ENCODE data around the gene NAPA. TPM values are rescaled to one million over a fixed set of nuclear protein-coding genes. Genes with fewer than 3 reads are reported as not detected.

Gene NAPA
- total and polyA plus RNA-seq, 2 donors (not counting 1 experiment from before 2014, with no cell fraction given) = 76.8 to 118 TPM

GRCh38 chr19:47448360-47448727 lies 66.5 kb downstream of the NAPA start:
- DNase-seq (ENCODE audit: low read depth in 2 of 2) = no peak
- H3K9me3 ChIP-seq (ENCODE audit: control insufficient read depth, insufficient read depth, low read depth, low read length) = no peaks in the 10 kb centered on the region
- H3K27me3 ChIP-seq (ENCODE audit: control insufficient read depth, insufficient read depth, low read length) = peaks cover 54% of the 10 kb centered on the region
- no peak overlapping the region for H3K4me2 ChIP-seq (ENCODE audit: extremely low read depth, insufficient read depth, low read length)
- no peaks in the 10 kb centered on the region for H3K79me2 ChIP-seq (ENCODE audit: control insufficient read depth, insufficient read depth, low read length)
- no peak for TF ChIP-seq EZH2 (IDR thresholded peaks at IDR 0.05; ENCODE audit: low read length, missing control alignments)
- no peak for TF ChIP-seq CTCF (conservative IDR thresholded peaks at IDR 0.05 in 1 of 2, IDR thresholded peaks at IDR 0.05 in 1 of 2; ENCODE audit: low read depth in 1 of 2, low read length in 2 of 2)
- no peak overlapping the region for H3K27ac ChIP-seq (ENCODE audit: insufficient read depth, low read length)
- no peaks in the 10 kb centered on the region for H4K20me1 ChIP-seq (ENCODE audit: control insufficient read depth, extremely low read depth, insufficient read depth, low read length)
- no peaks in the 10 kb centered on the region for H3K4me1 ChIP-seq (ENCODE audit: control insufficient read depth, extremely low read depth, insufficient read depth, low read length)
- no peak overlapping the region for H3K4me3 ChIP-seq (replicated peaks in 1 of 4; ENCODE audit: control extremely low read depth in 1 of 4, insufficient read depth in 1 of 4, low read depth in 3 of 4, low read length in 4 of 4)
- H3K9ac ChIP-seq (ENCODE audit: insufficient read depth, low read length) = no peak overlapping the region
- H3K36me3 ChIP-seq (ENCODE audit: control insufficient read depth, insufficient read depth, low read length) = no peaks in the 10 kb centered on the region
- no peak overlapping the region for H2AFZ ChIP-seq (ENCODE audit: low read length)

- Histone ChIP-seq H3K36me3 (ENCODE audit: control insufficient read depth, insufficient read depth, low read length) (no peaks in the 10 kb centered on the region), H3K4me3 (replicated peaks in 1 of 4; ENCODE audit: control extremely low read depth in 1 of 4, insufficient read depth in 1 of 4, low read depth in 3 of 4, low read length in 4 of 4) (no peak overlapping the region), H2AFZ (ENCODE audit: low read length) (no peak overlapping the region), H3K4me2 (ENCODE audit: extremely low read depth, insufficient read depth, low read length) (no peak overlapping the region), H3K9me3 (ENCODE audit: control insufficient read depth, insufficient read depth, low read depth, low read length) (no peaks in the 10 kb centered on the region), H3K4me1 (ENCODE audit: control insufficient read depth, extremely low read depth, insufficient read depth, low read length) (no peaks in the 10 kb centered on the region), H4K20me1 (ENCODE audit: control insufficient read depth, extremely low read depth, insufficient read depth, low read length) (no peaks in the 10 kb centered on the region), H3K79me2 (ENCODE audit: control insufficient read depth, insufficient read depth, low read length) (no peaks in the 10 kb centered on the region), H3K9ac (ENCODE audit: insufficient read depth, low read length) (no peak overlapping the region), H3K27ac (ENCODE audit: insufficient read depth, low read length) (no peak overlapping the region), H3K27me3 (ENCODE audit: control insufficient read depth, insufficient read depth, low read length) (peaks cover 60% of the 10 kb centered on the region)
- TF ChIP-seq CTCF (conservative IDR thresholded peaks at IDR 0.05 in 1 of 2, IDR thresholded peaks at IDR 0.05 in 1 of 2; ENCODE audit: low read depth in 1 of 2, low read length in 2 of 2) (no peak), EZH2 (IDR thresholded peaks at IDR 0.05; ENCODE audit: low read length, missing control alignments) (no peak)
- peak; percentile 15 to 31 for DNase-seq (ENCODE audit: low read depth in 2 of 2)
Observed at GRCh38 chr19:47447470-47448359, 67.1 kb downstream of the NAPA start.

GRCh38 chr19:47446534-47447469 lies 68.1 kb downstream of the NAPA start:
- Histone ChIP-seq H2AFZ (ENCODE audit: low read length) (no peak overlapping the region), H3K4me2 (ENCODE audit: extremely low read depth, insufficient read depth, low read length) (no peak overlapping the region)

More at GRCh38 chr19:47446534-47447469, 68.1 kb downstream of the NAPA start:
- Histone ChIP-seq H3K9me3 (ENCODE audit: control insufficient read depth, insufficient read depth, low read depth, low read length) (no peaks in the 10 kb centered on the region), H3K27ac (ENCODE audit: insufficient read depth, low read length) (no peak overlapping the region), H3K4me3 (replicated peaks in 1 of 4; ENCODE audit: control extremely low read depth in 1 of 4, insufficient read depth in 1 of 4, low read depth in 3 of 4, low read length in 4 of 4) (no peak overlapping the region), H4K20me1 (ENCODE audit: control insufficient read depth, extremely low read depth, insufficient read depth, low read length) (no peaks in the 10 kb centered on the region), H3K4me1 (ENCODE audit: control insufficient read depth, extremely low read depth, insufficient read depth, low read length) (no peaks in the 10 kb centered on the region), H3K36me3 (ENCODE audit: control insufficient read depth, insufficient read depth, low read length) (no peaks in the 10 kb centered on the region), H3K79me2 (ENCODE audit: control insufficient read depth, insufficient read depth, low read length) (no peaks in the 10 kb centered on the region), H3K27me3 (ENCODE audit: control insufficient read depth, insufficient read depth, low read length) (peaks cover 67% of the 10 kb centered on the region), H3K9ac (ENCODE audit: insufficient read depth, low read length) (no peak overlapping the region)
- no peak for DNase-seq (ENCODE audit: low read depth in 2 of 2)
- TF ChIP-seq CTCF (conservative IDR thresholded peaks at IDR 0.05 in 1 of 2, IDR thresholded peaks at IDR 0.05 in 1 of 2; ENCODE audit: low read depth in 1 of 2, low read length in 2 of 2) (no peak), EZH2 (IDR thresholded peaks at IDR 0.05; ENCODE audit: low read length, missing control alignments) (no peak)
